GM23338 (cell line): ENCODE measurements around the gene CCDC175. TPM values are rescaled to one million over a fixed set of nuclear protein-coding genes. Genes with fewer than 3 reads are reported as not detected.

Source experiments
- ATAC-seq: fragments of 200-7000 bp; cut with Tn5 transposase; 3 replicates; pipeline ENCODE4 v1.9.1; 2020
- DNase-seq: peaks from one replicate; pipeline ENCODE4 v3.0.0-alpha.2; 2015; ENCODE audit warnings: low spot score
- H2AFZ ChIP-seq: fragments of 200-600 bp; sonication (generic); 2 replicates; pipeline ENCODE4 v1.8.0; 2016; ENCODE audit warnings: antibody characterized with exemption, mild to moderate bottlenecking, moderate library complexity
- H3F3A ChIP-seq: fragments of 200-600 bp; sonication (generic); replicated peaks from 2 replicates; pipeline ENCODE4 v1.8.0; 2017; ENCODE audit warnings: antibody characterized with exemption, mixed run types, low read depth
- H3K27ac ChIP-seq: fragments of 200-600 bp; sonication (generic); 2 replicates; pipeline ENCODE4 v1.6.1; 2016; ENCODE audit warnings: low read depth
- H3K27me3 ChIP-seq: fragments of 200-600 bp; sonication (generic); 2 replicates; pipeline ENCODE4 v1.8.0; 2016; ENCODE audit warnings: mild to moderate bottlenecking, mixed run types, moderate library complexity; ENCODE audit not compliant: insufficient read depth
- H3K36me3 ChIP-seq: fragments of 200-600 bp; sonication (generic); 2 replicates; pipeline ENCODE4 v1.8.0; 2016; ENCODE audit warnings: mild to moderate bottlenecking; ENCODE audit not compliant: insufficient read depth
- H3K4me1 ChIP-seq: fragments of 200-600 bp; sonication (generic); 2 replicates; pipeline ENCODE4 v1.8.0; 2016; ENCODE audit warnings: mild to moderate bottlenecking, moderate library complexity; ENCODE audit not compliant: insufficient read depth
- H3K4me2 ChIP-seq: fragments of 200-600 bp; sonication (generic); 2 replicates; pipeline ENCODE4 v1.7.1; 2017; ENCODE audit warnings: mixed run types
- H3K4me3 ChIP-seq: fragments of 200-600 bp; sonication (generic); 2 replicates; pipeline ENCODE4 v1.6.1; 2016; ENCODE audit warnings: mixed run types
- H3K79me2 ChIP-seq: fragments of 200-600 bp; sonication (generic); replicated peaks from 2 replicates; pipeline ENCODE4 v1.8.0; 2017; ENCODE audit warnings: mild to moderate bottlenecking; ENCODE audit not compliant: insufficient read depth
- H3K9me2 ChIP-seq: fragments of 200-600 bp; sonication (generic); 2 replicates; pipeline ENCODE4 v1.8.0; 2017; ENCODE audit not compliant: insufficient read depth
- H4K20me1 ChIP-seq: fragments of 200-600 bp; sonication (generic); replicated peaks from 2 replicates; pipeline ENCODE4 v1.8.0; 2017; ENCODE audit warnings: mild to moderate bottlenecking; ENCODE audit not compliant: insufficient read depth
- H3K27ac Mint-ChIP-seq: 2 replicates; pipeline ENCODE4 v1.8.0; 2020; ENCODE audit warnings: inconsistent platforms, mild to moderate bottlenecking, moderate library complexity, mixed read lengths
- H3K27me3 Mint-ChIP-seq: 3 replicates; pipeline ENCODE4 v1.8.0; 2022; ENCODE audit warnings: low read depth, mild to moderate bottlenecking, moderate library complexity, mixed read lengths, inconsistent platforms; ENCODE audit not compliant: insufficient read depth, poor library complexity
- H3K36me3 Mint-ChIP-seq: 3 replicates; pipeline ENCODE4 v1.8.0; 2021; ENCODE audit warnings: low read depth, mild to moderate bottlenecking, inconsistent platforms, moderate library complexity, mixed read lengths
- H3K4me1 Mint-ChIP-seq: 3 replicates; pipeline ENCODE4 v1.8.0; 2020; ENCODE audit warnings: mild to moderate bottlenecking, inconsistent platforms, mixed read lengths
- H3K4me3 Mint-ChIP-seq: 3 replicates; pipeline ENCODE4 v1.8.0; 2021; ENCODE audit warnings: moderate library complexity, mild to moderate bottlenecking, inconsistent platforms, mixed read lengths
- H3K9me3 Mint-ChIP-seq: 3 replicates; pipeline ENCODE4 v1.8.0; 2020; ENCODE audit warnings: moderate library complexity, mild to moderate bottlenecking, inconsistent platforms, mixed read lengths
- EZH2 ChIP-seq: fragments of 200-600 bp; sonication (generic); IDR thresholded peaks from one replicate; pipeline ENCODE4 v1.8.0; 2017; ENCODE audit warnings: antibody characterized with exemption, mild to moderate bottlenecking, low read depth; ENCODE audit not compliant: unreplicated experiment
- EZH2phosphoT487 ChIP-seq: fragments of 200-600 bp; sonication (generic); IDR thresholded peaks from one replicate; pipeline ENCODE4 v1.8.1; 2018; ENCODE audit warnings: antibody characterized with exemption; ENCODE audit not compliant: unreplicated experiment
- POLR2AphosphoS5 ChIP-seq: IDR thresholded peaks from 2 replicates; pipeline ENCODE4 v1.6.1; 2016; ENCODE audit warnings: antibody characterized with exemption, low read depth
- STAT1 ChIP-seq: IDR thresholded peaks from one replicate; pipeline ENCODE4 v1.6.1; 2016; ENCODE audit warnings: antibody characterized with exemption; ENCODE audit not compliant: unreplicated experiment
- ZNF114 ChIP-seq: fragments of 250-450 bp; sonication (Bioruptor Pico); IDR thresholded peaks from 2 replicates; pipeline ENCODE4 v1.5.0; 2020; ENCODE audit warnings: mild to moderate bottlenecking, moderate library complexity
- polyA plus RNA-seq: library from polyadenylated mRNA; unstranded; fragments of >200 nt; fragmentation: Nextera tagmentation; extraction: Ambion mirVana; gene quantifications from 2 replicates; pipeline ENCODE4 v1.2.1, GENCODE V29; 2016
- total RNA-seq: library from RNA; depleted of rRNA; stranded (reverse); fragments of >200 nt; shearing (Covaris generic); gene quantifications from 2 replicates; pipeline ENCODE4 v1.2.3, GENCODE V29; 2014
- TF ChIP-seq, protein P1 (sequence below), 2 experiments: fragments of 200-600 bp in 1 of 2; sonication (generic) in 1 of 2; conservative IDR thresholded peaks; 2 replicates each; pipeline versions ENCODE4 v1.5.1 to v1.6.1; 2016 to 2017; ENCODE audit warnings: antibody characterized with exemption in 2 of 2, low read depth in 2 of 2, mild to moderate bottlenecking in 2 of 2, moderate library complexity in 1 of 2
- TF ChIP-seq, protein P2 (sequence below): IDR thresholded peaks from 2 replicates; pipeline ENCODE4 v1.6.1; 2016; ENCODE audit warnings: antibody characterized with exemption
- TF ChIP-seq, protein P3 (sequence below): IDR thresholded peaks from one replicate; pipeline ENCODE4 v1.6.1; 2018; ENCODE audit warnings: antibody characterized with exemption; ENCODE audit not compliant: unreplicated experiment

Gene CCDC175
- total and polyA plus RNA-seq, 2 experiments from 2014 or later: 0.50 TPM; not detected in 1

DNA sequence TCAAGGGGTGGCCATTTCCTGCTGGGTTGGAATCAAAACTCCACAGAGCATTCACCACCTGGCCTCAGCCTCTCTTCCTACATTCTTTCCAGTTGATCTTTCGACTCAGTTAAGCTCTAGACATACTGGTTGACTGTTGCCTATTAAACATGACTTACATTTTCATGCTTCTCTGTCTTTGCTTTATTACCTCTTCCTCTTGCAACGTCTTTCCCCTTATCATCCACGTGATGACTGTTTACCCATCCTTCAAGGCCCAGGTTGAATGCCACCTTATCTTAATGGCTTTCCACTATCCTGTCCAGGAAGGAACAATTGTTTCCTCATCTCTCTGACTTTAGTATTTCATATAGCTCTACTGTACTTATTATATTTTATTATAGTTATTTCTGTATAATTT, 24.4 kb upstream of the CCDC175 start (continued):
- TF ChIP-seq EZH2: no peak
- no peak for TF ChIP-seq POLR2AphosphoS5
- TF ChIP-seq, protein P1, sequence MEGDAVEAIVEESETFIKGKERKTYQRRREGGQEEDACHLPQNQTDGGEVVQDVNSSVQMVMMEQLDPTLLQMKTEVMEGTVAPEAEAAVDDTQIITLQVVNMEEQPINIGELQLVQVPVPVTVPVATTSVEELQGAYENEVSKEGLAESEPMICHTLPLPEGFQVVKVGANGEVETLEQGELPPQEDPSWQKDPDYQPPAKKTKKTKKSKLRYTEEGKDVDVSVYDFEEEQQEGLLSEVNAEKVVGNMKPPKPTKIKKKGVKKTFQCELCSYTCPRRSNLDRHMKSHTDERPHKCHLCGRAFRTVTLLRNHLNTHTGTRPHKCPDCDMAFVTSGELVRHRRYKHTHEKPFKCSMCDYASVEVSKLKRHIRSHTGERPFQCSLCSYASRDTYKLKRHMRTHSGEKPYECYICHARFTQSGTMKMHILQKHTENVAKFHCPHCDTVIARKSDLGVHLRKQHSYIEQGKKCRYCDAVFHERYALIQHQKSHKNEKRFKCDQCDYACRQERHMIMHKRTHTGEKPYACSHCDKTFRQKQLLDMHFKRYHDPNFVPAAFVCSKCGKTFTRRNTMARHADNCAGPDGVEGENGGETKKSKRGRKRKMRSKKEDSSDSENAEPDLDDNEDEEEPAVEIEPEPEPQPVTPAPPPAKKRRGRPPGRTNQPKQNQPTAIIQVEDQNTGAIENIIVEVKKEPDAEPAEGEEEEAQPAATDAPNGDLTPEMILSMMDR (conservative IDR thresholded peaks at IDR 0.05; ENCODE audit: low read depth in 2 of 2): no peak
- TF ChIP-seq EZH2phosphoT487: no peak
- no peak for TF ChIP-seq ZNF114 (CRISPR knock-in tag)
- TF ChIP-seq, protein P2, sequence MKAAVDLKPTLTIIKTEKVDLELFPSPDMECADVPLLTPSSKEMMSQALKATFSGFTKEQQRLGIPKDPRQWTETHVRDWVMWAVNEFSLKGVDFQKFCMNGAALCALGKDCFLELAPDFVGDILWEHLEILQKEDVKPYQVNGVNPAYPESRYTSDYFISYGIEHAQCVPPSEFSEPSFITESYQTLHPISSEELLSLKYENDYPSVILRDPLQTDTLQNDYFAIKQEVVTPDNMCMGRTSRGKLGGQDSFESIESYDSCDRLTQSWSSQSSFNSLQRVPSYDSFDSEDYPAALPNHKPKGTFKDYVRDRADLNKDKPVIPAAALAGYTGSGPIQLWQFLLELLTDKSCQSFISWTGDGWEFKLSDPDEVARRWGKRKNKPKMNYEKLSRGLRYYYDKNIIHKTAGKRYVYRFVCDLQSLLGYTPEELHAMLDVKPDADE: no peak

DNA sequence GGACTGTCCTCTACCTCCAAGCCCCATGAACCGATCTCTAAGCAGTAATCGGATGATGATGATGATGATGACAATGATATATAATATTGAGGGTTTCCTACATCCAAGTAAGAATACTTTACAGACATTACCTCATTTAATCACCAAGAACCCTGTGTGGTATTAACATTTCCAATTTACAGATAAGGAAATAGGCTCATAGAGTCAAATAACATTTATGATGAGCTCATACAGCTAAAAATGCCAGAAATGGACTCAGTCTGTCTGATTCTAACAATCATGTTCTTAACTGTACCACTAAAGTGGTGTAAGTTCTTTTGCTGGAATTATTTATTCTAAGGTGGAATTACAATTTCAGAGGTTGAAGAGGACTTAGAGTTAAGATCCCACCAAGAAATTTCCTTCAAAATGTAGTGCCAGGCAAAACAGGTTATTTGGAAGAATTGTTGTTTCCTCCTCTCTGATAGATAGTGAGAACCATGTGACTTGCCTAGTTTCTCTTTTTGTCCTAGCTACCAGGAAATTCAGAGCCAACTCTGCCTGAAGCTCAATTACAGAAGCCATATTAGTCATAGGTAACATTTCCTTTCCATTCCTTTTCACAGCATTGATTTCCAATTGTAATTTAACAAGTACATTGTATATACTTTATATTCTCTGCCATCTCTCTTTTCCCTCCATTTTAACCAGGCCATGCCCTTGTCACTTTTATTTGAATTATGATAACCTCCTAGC, 23.8 kb upstream of the CCDC175 start:
- Histone ChIP-seq H3K27ac (no peak overlapping the region), H3F3A (no peaks in the 10 kb centered on the region), H3K27me3 (no peaks in the 10 kb centered on the region), H3K36me3 (no peaks in the 10 kb centered on the region), H2AFZ (no peak overlapping the region), H3K9me2 (no peaks in the 10 kb centered on the region), H4K20me1 (no peaks in the 10 kb centered on the region), H3K79me2 (no peaks in the 10 kb centered on the region), H3K4me1 (no peaks in the 10 kb centered on the region), H3K4me3 (no peak overlapping the region), H3K4me2 (no peak overlapping the region)
- Mint-ChIP-seq H3K4me1 (no peaks in the 10 kb centered on the region), H3K27ac (no peak overlapping the region), H3K4me3 (no peak overlapping the region), H3K27me3 (no peaks in the 10 kb centered on the region), H3K36me3 (no peaks in the 10 kb centered on the region), H3K9me3 (no peaks in the 10 kb centered on the region)
- no peak for DNase-seq
- ATAC-seq: no peak
- TF ChIP-seq, protein P1 (conservative IDR thresholded peaks at IDR 0.05; ENCODE audit: low read depth in 2 of 2): no peak
- TF ChIP-seq, protein P3, sequence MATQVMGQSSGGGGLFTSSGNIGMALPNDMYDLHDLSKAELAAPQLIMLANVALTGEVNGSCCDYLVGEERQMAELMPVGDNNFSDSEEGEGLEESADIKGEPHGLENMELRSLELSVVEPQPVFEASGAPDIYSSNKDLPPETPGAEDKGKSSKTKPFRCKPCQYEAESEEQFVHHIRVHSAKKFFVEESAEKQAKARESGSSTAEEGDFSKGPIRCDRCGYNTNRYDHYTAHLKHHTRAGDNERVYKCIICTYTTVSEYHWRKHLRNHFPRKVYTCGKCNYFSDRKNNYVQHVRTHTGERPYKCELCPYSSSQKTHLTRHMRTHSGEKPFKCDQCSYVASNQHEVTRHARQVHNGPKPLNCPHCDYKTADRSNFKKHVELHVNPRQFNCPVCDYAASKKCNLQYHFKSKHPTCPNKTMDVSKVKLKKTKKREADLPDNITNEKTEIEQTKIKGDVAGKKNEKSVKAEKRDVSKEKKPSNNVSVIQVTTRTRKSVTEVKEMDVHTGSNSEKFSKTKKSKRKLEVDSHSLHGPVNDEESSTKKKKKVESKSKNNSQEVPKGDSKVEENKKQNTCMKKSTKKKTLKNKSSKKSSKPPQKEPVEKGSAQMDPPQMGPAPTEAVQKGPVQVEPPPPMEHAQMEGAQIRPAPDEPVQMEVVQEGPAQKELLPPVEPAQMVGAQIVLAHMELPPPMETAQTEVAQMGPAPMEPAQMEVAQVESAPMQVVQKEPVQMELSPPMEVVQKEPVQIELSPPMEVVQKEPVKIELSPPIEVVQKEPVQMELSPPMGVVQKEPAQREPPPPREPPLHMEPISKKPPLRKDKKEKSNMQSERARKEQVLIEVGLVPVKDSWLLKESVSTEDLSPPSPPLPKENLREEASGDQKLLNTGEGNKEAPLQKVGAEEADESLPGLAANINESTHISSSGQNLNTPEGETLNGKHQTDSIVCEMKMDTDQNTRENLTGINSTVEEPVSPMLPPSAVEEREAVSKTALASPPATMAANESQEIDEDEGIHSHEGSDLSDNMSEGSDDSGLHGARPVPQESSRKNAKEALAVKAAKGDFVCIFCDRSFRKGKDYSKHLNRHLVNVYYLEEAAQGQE: no peak
- TF ChIP-seq STAT1: no peak
- TF ChIP-seq POLR2AphosphoS5: no peak
